GM23338 (cell line): ENCODE results near the gene CWH43.

ENCODE experiments used
- CTCF ChIP-seq, 2 experiments: fragments of 200-600 bp in 1 of 2; sonication (generic) in 1 of 2; conservative IDR thresholded peaks; 2 replicates each; pipeline versions ENCODE4 v1.5.1 to v1.6.1; 2016 to 2017; ENCODE audit warnings: antibody characterized with exemption in 2 of 2, low read depth in 2 of 2, mild to moderate bottlenecking in 2 of 2, moderate library complexity in 1 of 2
- EZH2 ChIP-seq: fragments of 200-600 bp; sonication (generic); IDR thresholded peaks from one replicate; pipeline ENCODE4 v1.8.0; 2017; ENCODE audit warnings: antibody characterized with exemption, mild to moderate bottlenecking, low read depth; ENCODE audit not compliant: unreplicated experiment
- POLR2AphosphoS5 ChIP-seq: IDR thresholded peaks from 2 replicates; pipeline ENCODE4 v1.6.1; 2016; ENCODE audit warnings: antibody characterized with exemption, low read depth
- REST ChIP-seq: IDR thresholded peaks from one replicate; pipeline ENCODE4 v1.6.1; 2018; ENCODE audit warnings: antibody characterized with exemption; ENCODE audit not compliant: unreplicated experiment

DNA sequence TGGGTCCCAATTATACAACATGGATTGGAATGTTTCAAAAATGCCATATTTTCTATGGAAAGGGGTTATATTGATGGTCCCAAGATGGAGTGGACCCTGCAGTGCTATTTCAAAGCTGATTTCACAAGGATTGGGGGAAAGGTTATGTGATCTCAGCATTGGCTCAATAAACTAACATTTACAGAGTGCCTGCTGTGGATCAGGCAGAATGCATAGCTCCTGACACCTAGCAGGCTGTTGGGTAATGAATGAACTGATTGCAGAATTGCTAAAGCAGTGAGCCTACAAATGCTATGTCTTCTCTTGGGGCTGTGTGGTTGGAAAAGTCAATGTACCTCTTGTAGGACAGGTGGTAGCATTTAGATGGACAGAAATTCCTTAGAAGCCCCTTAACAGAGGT, 16.9 kb downstream of the CWH43 start:
- TF ChIP-seq CTCF (conservative IDR thresholded peaks at IDR 0.05; ENCODE audit: low read depth in 2 of 2) (no peak), POLR2AphosphoS5 (no peak), EZH2 (no peak), REST (no peak)
